ENCODE data around the gene RNF180.
"Not testable (repeated sequence)": the region's sequence is repeated elsewhere in the genome, so short reads cannot be mapped to it uniquely, and the experiment has no call there.

The RNF180 gene

DNA sequence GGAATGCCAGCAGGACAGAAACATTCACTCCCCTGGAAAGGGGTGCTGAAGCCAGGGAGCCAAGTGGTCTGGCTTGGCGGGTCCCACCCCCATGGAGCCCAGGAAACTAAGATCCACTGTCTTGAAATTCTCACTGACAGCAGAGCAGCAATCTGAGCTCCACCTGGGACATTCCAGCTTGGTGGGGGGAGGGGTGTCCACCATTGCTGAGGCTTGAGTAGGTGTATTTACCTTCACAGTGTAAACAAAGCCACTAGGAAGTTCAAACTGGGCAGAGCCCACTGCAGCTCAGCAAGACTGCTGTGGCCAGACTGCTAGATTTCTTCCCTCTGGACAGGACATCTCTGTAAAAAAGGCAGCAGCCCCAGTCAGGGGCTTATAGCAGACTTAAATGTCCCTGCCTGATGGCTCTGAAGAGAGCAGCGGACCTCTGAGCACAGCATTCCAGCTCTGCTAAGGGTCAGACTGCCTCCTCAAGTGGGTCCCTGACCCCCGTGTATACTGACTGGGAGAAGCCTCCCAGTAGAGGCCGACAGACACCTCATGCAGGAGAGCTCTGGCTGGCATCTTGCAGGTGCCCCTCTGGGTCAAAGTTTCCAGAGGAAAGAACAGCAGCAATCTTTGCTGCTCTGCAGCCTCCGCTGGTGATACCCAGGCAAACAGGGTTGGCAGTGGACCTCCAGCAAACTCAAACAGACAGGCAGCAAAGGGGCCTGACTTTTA lies 241.6 kb downstream of the RNF180 start:
- DNase-seq = not testable (repeated sequence)

GRCh38 chr5:64417390-64417789 lies 251.7 kb downstream of the RNF180 start:
- DNase-seq = no peak

DNA sequence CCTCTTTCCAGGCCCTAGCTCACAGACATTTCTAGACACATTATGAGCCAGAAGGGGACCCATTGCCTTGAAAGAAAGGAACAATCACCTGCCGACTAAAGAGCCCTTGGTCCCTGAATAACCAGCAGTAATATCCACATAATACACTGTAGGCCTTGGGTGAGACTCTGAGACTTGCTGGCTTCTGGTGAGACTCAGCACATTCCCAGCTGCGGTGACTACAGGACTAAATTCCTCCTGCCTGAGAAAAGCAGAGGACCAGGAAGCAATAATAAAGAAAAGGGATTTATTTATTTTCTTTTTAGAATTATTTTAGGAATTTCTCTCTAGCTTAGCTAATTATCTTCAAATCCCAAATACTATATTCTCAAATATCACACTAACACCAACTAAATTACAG lies 252.4 kb downstream of the RNF180 start:
- no peak for DNase-seq
